IMR-90 (cell line): ENCODE results near the gene GAS7. TPM values are rescaled to one million over a fixed set of nuclear protein-coding genes. Genes with fewer than 3 reads are reported as not detected.

Source experiments
- ATAC-seq: fragments of 200-7000 bp; cut with Tn5 transposase; 2 replicates; pipeline ENCODE4 v1.9.1; 2020; ENCODE audit warnings: low read depth, mild to moderate bottlenecking, moderate library complexity
- BruUV-seq: library from RNA; stranded (reverse); fragments of 400-500 nt; replicated peaks from 2 replicates; lab custom pipeline; 2021; lab: Mats Ljungman, UMichigan
- CTCF ChIA-PET: fragments of 300-600 bp; formaldehyde crosslinking; extraction: SDS; loops from one replicate; lab custom pipeline; 2021; ENCODE audit warnings: antibody characterized with exemption; lab: Yijun Ruan, JAX
- POLR2A ChIA-PET: fragments of 300-600 bp; sonication (Branson Sonifier 250); formaldehyde crosslinking; loops from one replicate; lab custom pipeline; 2022; ENCODE audit warnings: antibody characterized with exemption; ENCODE audit not compliant: unreplicated experiment; lab: Charles Lee
- DNase-seq: peaks from one replicate; pipeline ENCODE4 v3.0.0; 2013
- H2AFZ ChIP-seq: replicated peaks from 2 replicates; pipeline ENCODE3; 2013; ENCODE audit warnings: low read length, mild to moderate bottlenecking; ENCODE audit not compliant: poor library complexity
- H2AK5ac ChIP-seq: 2 replicates; pipeline ENCODE4 v1.6.1; 2013; ENCODE audit warnings: low read depth, low read length, inconsistent platforms
- H2AK9ac ChIP-seq: replicated peaks from 2 replicates; pipeline ENCODE3; 2013; ENCODE audit warnings: mild to moderate bottlenecking, low read depth, low read length, moderate library complexity; ENCODE audit not compliant: poor library complexity
- H2BK120ac ChIP-seq: 2 replicates; pipeline ENCODE4 v1.6.1; 2013; ENCODE audit warnings: low read depth, low read length, inconsistent platforms
- H2BK15ac ChIP-seq: 3 replicates; pipeline ENCODE4 v1.6.1; 2013; ENCODE audit warnings: low read depth, low read length, inconsistent platforms
- H2BK20ac ChIP-seq: 2 replicates; pipeline ENCODE4 v1.6.1; 2013; ENCODE audit warnings: low read depth, mild to moderate bottlenecking, inconsistent platforms, low read length, moderate library complexity
- H2BK5ac ChIP-seq: 2 replicates; pipeline ENCODE4 v1.6.1; 2013; ENCODE audit warnings: mild to moderate bottlenecking, low read depth, low read length, inconsistent platforms; ENCODE audit not compliant: poor library complexity, severe bottlenecking
- H3K14ac ChIP-seq: replicated peaks from 2 replicates; pipeline ENCODE4 v1.6.1; 2013; ENCODE audit warnings: low read depth, low read length, inconsistent platforms
- H3K18ac ChIP-seq: 2 replicates; pipeline ENCODE4 v1.6.1; 2013; ENCODE audit warnings: low read depth, low read length, control low read depth
- H3K23ac ChIP-seq: 2 replicates; pipeline ENCODE4 v1.6.1; 2013; ENCODE audit warnings: low read depth, low read length, inconsistent platforms
- H3K27ac ChIP-seq: 2 replicates; pipeline ENCODE4 v1.5.1; 2013; ENCODE audit warnings: mild to moderate bottlenecking, control low read depth, low read length; ENCODE audit not compliant: insufficient read depth
- H3K27me3 ChIP-seq: 2 replicates; pipeline ENCODE4 v1.6.1; 2013; ENCODE audit warnings: low read length; ENCODE audit not compliant: control insufficient read depth, insufficient read depth
- H3K36me3 ChIP-seq: 2 replicates; pipeline ENCODE4 v1.6.1; 2013; ENCODE audit warnings: low read length, mixed read lengths; ENCODE audit not compliant: control insufficient read depth, insufficient read depth
- H3K4ac ChIP-seq: 2 replicates; pipeline ENCODE4 v1.6.1; 2013; ENCODE audit warnings: low read depth, low read length, inconsistent platforms
- H3K4me1 ChIP-seq: 2 replicates; pipeline ENCODE4 v1.6.1; 2013; ENCODE audit warnings: low read length, mixed read lengths; ENCODE audit not compliant: control insufficient read depth, insufficient read depth
- H3K4me2 ChIP-seq: 2 replicates; pipeline ENCODE4 v1.6.1; 2013; ENCODE audit warnings: low read depth, mild to moderate bottlenecking, control low read depth, low read length, moderate library complexity
- H3K4me3 ChIP-seq: 2 replicates; pipeline ENCODE4 v1.5.1; 2013; ENCODE audit warnings: low read depth, mild to moderate bottlenecking, control low read depth, low read length, moderate library complexity; ENCODE audit not compliant: insufficient read depth
- H3K56ac ChIP-seq: 2 replicates; pipeline ENCODE4 v1.6.1; 2013; ENCODE audit warnings: low read length, inconsistent platforms; ENCODE audit not compliant: insufficient read depth; ENCODE audit errors: extremely low read depth
- H3K79me1 ChIP-seq, 2 experiments: 2 replicates each; pipeline ENCODE4 v1.6.1; 2013; ENCODE audit warnings: low read length in 2 of 2, inconsistent platforms in 1 of 2, low read depth in 1 of 2
- H3K9ac ChIP-seq: 2 replicates; pipeline ENCODE4 v1.6.1; 2013; ENCODE audit warnings: low read depth, low read length, control low read depth
- H3K9me1 ChIP-seq: 2 replicates; pipeline ENCODE4 v1.6.1; 2013; ENCODE audit warnings: low read length, inconsistent platforms; ENCODE audit not compliant: insufficient read depth
- H3K9me3 ChIP-seq: 2 replicates; pipeline ENCODE4 v1.6.1; 2013; ENCODE audit warnings: low read length; ENCODE audit not compliant: control insufficient read depth, insufficient read depth
- H4K20me1 ChIP-seq: 2 replicates; pipeline ENCODE4 v1.6.1; 2013; ENCODE audit warnings: low read length, inconsistent platforms; ENCODE audit not compliant: insufficient read depth
- H4K5ac ChIP-seq: 2 replicates; pipeline ENCODE4 v1.6.1; 2013; ENCODE audit warnings: mild to moderate bottlenecking, low read depth, low read length, control low read depth
- H4K8ac ChIP-seq, 2 experiments: 2 replicates each; pipeline ENCODE4 v1.6.1; 2013; ENCODE audit warnings: low read depth in 2 of 2, low read length in 2 of 2, control low read depth in 1 of 2, inconsistent platforms in 1 of 2
- H4K91ac ChIP-seq: 2 replicates; pipeline ENCODE4 v1.6.1; 2013; ENCODE audit warnings: low read depth, low read length, inconsistent platforms; ENCODE audit not compliant: insufficient read depth
- CEBPB ChIP-seq: IDR thresholded peaks from 2 replicates; pipeline ENCODE4 v1.6.1; 2012; ENCODE audit warnings: low read depth, low read length, improper control_type of control experiment
- CHD1 ChIP-seq: IDR thresholded peaks from 2 replicates; pipeline ENCODE4 v1.6.1; 2012; ENCODE audit warnings: low read depth, low read length, improper control_type of control experiment
- ELK1 ChIP-seq: fragments of 150-350 bp; IDR thresholded peaks from 2 replicates; pipeline ENCODE4 v1.6.1; 2016; ENCODE audit warnings: low read depth, mild to moderate bottlenecking, low read length, moderate library complexity, borderline replicate concordance
- MAFK ChIP-seq: IDR thresholded peaks from 2 replicates; pipeline ENCODE4 v1.6.1; 2012; ENCODE audit warnings: low read depth, low read length, improper control_type of control experiment
- USF2 ChIP-seq: fragments of 150-350 bp; IDR thresholded peaks from 2 replicates; pipeline ENCODE4 v1.6.1; 2017; ENCODE audit warnings: mild to moderate bottlenecking, antibody characterized with exemption, low read length, low read depth
- WGBS, 2 experiments: methylation state at CpG; one replicate each; pipeline versions ENCODE4 v1.1.5 to v1.1.7; 2013; ENCODE audit warnings: missing lambda C conversion rate in 2 of 2; ENCODE audit not compliant: insufficient read length in 1 of 2; ENCODE audit errors: extremely low coverage in 2 of 2; 5-methylcytosine and 5-hydroxymethylcytosine counted together
- dilution Hi-C: fragments of 300-500 bp; cut with HindIII; formaldehyde crosslinking; loops from one replicate; pipeline ENCODE4 v1.14.3; 2018; ENCODE audit warnings: low sequenced_read_pairs; ENCODE audit not compliant: unreplicated experiment
- in situ Hi-C: fragments of 300-500 bp; cut with MboI; formaldehyde crosslinking; loops from 3 replicates; pipeline ENCODE4 v1.14.3; 2019; ENCODE audit warnings: low sequenced_read_pairs, inconsistent platforms, mixed read lengths
- intact Hi-C: fragments of 100-400 bp; cut with micrococcal nuclease; formaldehyde crosslinking; loops from 2 replicates; pipeline ENCODE4 v1.10.0; 2022
- polyA plus RNA-seq, 3 experiments: library from polyadenylated mRNA; depleted of rRNA; stranded (reverse); fragments of >200 nt; gene quantifications; 2 replicates each; pipeline ENCODE4 v1.2.3, GENCODE V29; 2012; ENCODE audit warnings: low replicate concordance in 1 of 3
- total RNA-seq: library from RNA; depleted of rRNA; stranded (reverse); fragments of >200 nt; gene quantifications from 2 replicates; pipeline ENCODE4 v1.2.3, GENCODE V29; 2012

GAS7 gene
- total and polyA plus RNA-seq, 2 of the 4 experiments (the other 2 are of a cell fraction), result 4.6 to 5.0 TPM

DNA sequence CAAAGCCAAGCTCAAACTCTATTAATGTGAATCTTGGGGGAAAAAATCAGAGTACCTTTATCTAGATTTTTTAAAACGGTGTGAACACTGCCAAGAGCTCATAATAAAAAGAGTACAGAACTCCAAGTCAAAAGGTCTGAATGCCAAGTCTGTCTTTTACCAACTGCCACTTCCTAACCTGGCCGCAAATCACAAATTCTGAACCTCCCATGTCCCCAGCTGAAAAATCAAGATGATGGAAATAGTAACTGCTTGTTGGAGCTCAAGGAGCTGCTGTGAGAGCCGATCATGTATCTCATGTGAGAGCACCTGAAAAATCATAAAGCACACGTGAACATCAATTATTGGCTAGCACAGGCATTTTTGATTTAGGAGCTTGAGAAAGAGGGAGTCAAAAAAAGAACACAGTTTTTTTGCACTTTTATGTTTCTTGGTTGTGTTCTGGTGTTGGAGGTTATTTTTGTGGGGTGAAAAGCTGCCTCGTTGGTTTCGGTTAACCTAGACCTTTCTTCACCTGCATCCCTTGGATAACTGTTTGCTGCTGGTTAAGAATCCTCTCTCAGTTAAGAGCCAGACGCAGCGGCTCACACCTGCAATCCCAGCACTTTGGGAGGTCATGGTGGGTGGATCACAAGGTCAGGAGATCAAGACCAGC, 50.5 kb downstream of the GAS7 start:
- intact Hi-C loops, result no loop called here
- TF ChIP-seq ELK1, result no peak
- TF ChIP-seq MAFK, result no peak
- TF ChIP-seq CEBPB, result no peak
- no peak for TF ChIP-seq USF2
- no peak for TF ChIP-seq CHD1
- no peak overlapping the region for H2AFZ ChIP-seq
- no peak overlapping the region for H3K9ac ChIP-seq
- in situ Hi-C loops, result no loop called here
- H3K56ac ChIP-seq, result no peak overlapping the region
- no peaks in the 10 kb centered on the region for H3K9me3 ChIP-seq
- no peak overlapping the region for H3K14ac ChIP-seq
- no peaks in the 10 kb centered on the region for H3K79me1 ChIP-seq
- H3K4ac ChIP-seq, result no peak overlapping the region; the same call in 1 of the 2 replicates
- no peak overlapping the region for H4K91ac ChIP-seq
- H3K36me3 ChIP-seq, result no peaks in the 10 kb centered on the region
- no peak overlapping the region for H3K27ac ChIP-seq
- H3K4me2 ChIP-seq, result no peak overlapping the region
- no peak overlapping the region for H2AK9ac ChIP-seq
- H2BK15ac ChIP-seq, result no peak overlapping the region
- ATAC-seq (no peak), DNase-seq (no peak)
- no peak overlapping the region for H4K5ac ChIP-seq
- no peak overlapping the region for H3K18ac ChIP-seq
- H4K20me1 ChIP-seq, result no peaks in the 10 kb centered on the region
- 0 out of 2 replicates have a peak, but pooled peaks cover 8% of the 10 kb centered on the region for H3K9me1 ChIP-seq
- ChIA-PET CTCF (interaction anchor here (1.1 to 1.3 kb wide), 2 partner anchors 20 to 79 kb away, joined by 3 read pairs; no protein-coding TSS in a partner anchor), POLR2A (no interaction called here)
- no TSS peak for BruUV-seq
- dilution Hi-C loops, result no loop called here
- WGBS, 2 experiments, result 100% methylated on average over 1 of the region's 8 CpGs; no CpG with 5 or more reads in 1 of the 2 experiments
- H4K8ac ChIP-seq, result no peak overlapping the region
- H3K23ac ChIP-seq, result no peak overlapping the region
- H3K4me1 ChIP-seq, result no peaks in the 10 kb centered on the region
- H2BK20ac ChIP-seq, result no peak overlapping the region
- no peak overlapping the region for H2BK120ac ChIP-seq
- H2BK5ac ChIP-seq, result no peak overlapping the region
- H3K4me3 ChIP-seq, result no peak overlapping the region
- no peaks in the 10 kb centered on the region for H3K27me3 ChIP-seq
- 0 out of 2 replicates have a peak overlapping the region, but pooled peaks have one; percentile 7 for H2AK5ac ChIP-seq
